Calu3 (cell line): ENCODE results near the gene ZNF319. TPM values are rescaled to one million over a fixed set of nuclear protein-coding genes. Genes with fewer than 3 reads are reported as not detected.

Experiments used
- BruUV-seq: library from RNA; stranded (reverse); fragments of 400-500 nt; replicated peaks from 2 replicates; lab custom pipeline; 2021; lab: Mats Ljungman, UMichigan
- CTCF ChIA-PET: fragments of 300-600 bp; sonication (Branson Sonifier 250); formaldehyde crosslinking; loops from one replicate; lab custom pipeline; 2022; ENCODE audit warnings: antibody characterized with exemption; lab: Charles Lee
- DNase-seq: peaks from one replicate; pipeline ENCODE4 v3.0.0; 2022
- H3K27ac Mint-ChIP-seq: one replicate; pipeline ENCODE4 v1.8.0; 2022; ENCODE audit warnings: mixed read lengths; ENCODE audit not compliant: unreplicated experiment
- H3K27me3 Mint-ChIP-seq: one replicate; pipeline ENCODE4 v1.8.0; 2022; ENCODE audit warnings: mixed read lengths; ENCODE audit not compliant: unreplicated experiment
- H3K36me3 Mint-ChIP-seq: one replicate; pipeline ENCODE4 v1.8.0; 2022; ENCODE audit warnings: mild to moderate bottlenecking, moderate library complexity, mixed read lengths; ENCODE audit not compliant: insufficient read depth, unreplicated experiment
- H3K4me1 Mint-ChIP-seq: one replicate; pipeline ENCODE4 v1.8.0; 2022; ENCODE audit warnings: mild to moderate bottlenecking, low read depth, mixed read lengths; ENCODE audit not compliant: unreplicated experiment
- H3K4me3 Mint-ChIP-seq: one replicate; pipeline ENCODE4 v1.8.0; 2022; ENCODE audit warnings: mild to moderate bottlenecking, low read depth, moderate library complexity, mixed read lengths; ENCODE audit not compliant: unreplicated experiment
- H3K9me3 Mint-ChIP-seq: one replicate; pipeline ENCODE4 v1.8.0; 2022; ENCODE audit warnings: low read depth, mixed read lengths; ENCODE audit not compliant: unreplicated experiment
- CTCF ChIP-seq: fragments of 200-600 bp; IDR thresholded peaks from one replicate; pipeline ENCODE4 v1.8.0; 2022; ENCODE audit warnings: antibody characterized with exemption; ENCODE audit not compliant: unreplicated experiment
- intact Hi-C: fragments of 100-400 bp; cut with micrococcal nuclease; formaldehyde crosslinking; loops from one replicate; pipeline ENCODE4 v1.10.0; 2022; ENCODE audit not compliant: unreplicated experiment
- total RNA-seq: library from RNA; stranded (reverse); gene quantifications from 2 replicates; pipeline ENCODE4 v1.2.3, GENCODE V29; 2022

ZNF319 gene
- total RNA-seq, 1 experiment from 2014 or later, result 10.0 TPM

GRCh38 chr16:57987441-57988177 lies 12.9 kb downstream of the ZNF319 start:
- H3K27me3 Mint-ChIP-seq, result peaks cover 17% of the 10 kb centered on the region
- DNase-seq, result no peak
- H3K4me3 Mint-ChIP-seq, result no peak overlapping the region
- H3K27ac Mint-ChIP-seq, result no peak overlapping the region
- H3K36me3 Mint-ChIP-seq, result peaks cover 6% of the 10 kb centered on the region
- intact Hi-C loops, result no loop called here
- H3K4me1 Mint-ChIP-seq, result peaks cover 5% of the 10 kb centered on the region
- no TSS peak for BruUV-seq
- no peaks in the 10 kb centered on the region for H3K9me3 Mint-ChIP-seq
- TF ChIP-seq CTCF, result no peak
- CTCF ChIA-PET, result no interaction called here

- H3K9me3 Mint-ChIP-seq, result no peaks in the 10 kb centered on the region
- DNase-seq, result no peak
- peaks cover 17% of the 10 kb centered on the region for H3K27me3 Mint-ChIP-seq
- intact Hi-C loops, result no loop called here
- no peak overlapping the region for H3K27ac Mint-ChIP-seq
- no peak for TF ChIP-seq CTCF
- no peak overlapping the region for H3K4me3 Mint-ChIP-seq
- no peaks in the 10 kb centered on the region for H3K36me3 Mint-ChIP-seq
- CTCF ChIA-PET, result no interaction called here
- BruUV-seq, result no TSS peak
- no peaks in the 10 kb centered on the region for H3K4me1 Mint-ChIP-seq
Observed at GRCh38 chr16:57986196-57986595, 14.3 kb downstream of the ZNF319 start.

GRCh38 chr16:57985204-57986181 lies 15.0 kb downstream of the ZNF319 start:
- H3K9me3 Mint-ChIP-seq, result no peaks in the 10 kb centered on the region
- no peaks in the 10 kb centered on the region for H3K4me1 Mint-ChIP-seq
- peaks cover 17% of the 10 kb centered on the region for H3K27me3 Mint-ChIP-seq
- no TSS peak for BruUV-seq
- no peak overlapping the region for H3K4me3 Mint-ChIP-seq
- no peaks in the 10 kb centered on the region for H3K36me3 Mint-ChIP-seq
- DNase-seq, result no peak
- H3K27ac Mint-ChIP-seq, result no peak overlapping the region
- no peak for TF ChIP-seq CTCF
- CTCF ChIA-PET, result no interaction called here
- intact Hi-C loops, result no loop called here

DNA sequence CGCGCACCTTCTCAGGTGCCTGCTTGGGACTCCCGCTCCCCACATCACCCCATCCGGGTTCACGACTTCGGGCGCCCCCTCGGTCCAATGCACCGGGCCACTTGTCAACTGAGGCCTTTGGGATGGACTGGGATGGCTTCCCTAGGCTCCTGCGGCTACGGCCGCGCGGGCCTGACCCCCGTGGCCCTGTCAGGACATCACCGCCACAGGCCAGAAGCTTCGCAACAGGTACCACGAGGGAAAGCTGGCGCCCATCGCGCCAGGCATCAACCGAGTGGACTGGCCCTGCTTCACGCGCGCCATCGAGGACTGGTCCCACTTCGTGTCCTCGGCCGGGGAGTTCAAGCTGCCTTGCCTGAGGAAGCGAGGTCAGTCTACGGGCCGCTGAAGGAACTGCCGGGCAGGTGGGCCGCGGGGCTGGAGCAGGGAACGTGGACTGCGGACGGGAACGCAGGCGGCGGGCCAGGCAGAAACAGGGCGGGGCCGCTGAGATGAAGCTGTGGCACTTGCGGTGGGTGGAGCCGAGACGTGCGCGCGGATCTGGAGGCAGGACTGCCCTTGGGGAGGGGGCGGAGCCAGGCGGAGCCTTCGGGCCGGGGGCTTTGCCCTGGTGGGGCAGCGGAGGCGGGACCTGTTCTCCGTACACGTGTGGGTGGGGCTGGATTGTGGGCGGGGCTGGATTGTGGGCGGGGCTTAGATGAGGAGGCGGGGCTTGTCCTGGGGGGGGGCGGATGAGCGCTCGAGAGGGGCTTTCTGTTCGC lies 15.8 kb downstream of the ZNF319 start:
- CTCF ChIA-PET, result no interaction called here
- DNase-seq, result peak; percentile 22
- no peaks in the 10 kb centered on the region for H3K4me1 Mint-ChIP-seq
- H3K36me3 Mint-ChIP-seq, result no peaks in the 10 kb centered on the region
- H3K9me3 Mint-ChIP-seq, result no peaks in the 10 kb centered on the region
- no TSS peak for BruUV-seq
- intact Hi-C loops, result no loop called here
- peaks cover 17% of the 10 kb centered on the region for H3K27me3 Mint-ChIP-seq
- H3K27ac Mint-ChIP-seq, result no peak overlapping the region
- no peak overlapping the region for H3K4me3 Mint-ChIP-seq
- TF ChIP-seq CTCF, result no peak
